Osteoblast (primary cell): ENCODE results near the gene SNTG2. TPM values are rescaled to one million over a fixed set of nuclear protein-coding genes. Genes with fewer than 3 reads are reported as not detected.
"Not testable (repeated sequence)": the region's sequence is repeated elsewhere in the genome, so short reads cannot be mapped to it uniquely, and the experiment has no call there.

Experiments
- DNase-seq: peaks from one replicate; pipeline ENCODE4 v3.0.0; 2011; ENCODE audit warnings: low spot score, mixed read lengths; ENCODE audit not compliant: insufficient read length; ENCODE audit errors: missing footprints
- H2AFZ ChIP-seq: 2 replicates; pipeline ENCODE4 v1.6.0; 2011; ENCODE audit warnings: mild to moderate bottlenecking, low read length
- H3K27ac ChIP-seq: 2 replicates; pipeline ENCODE4 v1.5.1; 2011; ENCODE audit warnings: mild to moderate bottlenecking, low read depth, low read length, moderate library complexity
- H3K27me3 ChIP-seq: 2 replicates; pipeline ENCODE4 v1.6.0; 2012; ENCODE audit warnings: mild to moderate bottlenecking, control low read depth, inconsistent platforms, low read length, moderate library complexity; ENCODE audit not compliant: insufficient read depth
- H3K36me3 ChIP-seq: 2 replicates; pipeline ENCODE4 v1.5.1; 2011; ENCODE audit warnings: mild to moderate bottlenecking, low read length, control low read depth, moderate library complexity; ENCODE audit not compliant: insufficient read depth
- H3K4me1 ChIP-seq: 2 replicates; pipeline ENCODE4 v1.5.1; 2011; ENCODE audit warnings: mild to moderate bottlenecking, low read length, control low read depth, moderate library complexity; ENCODE audit not compliant: insufficient read depth
- H3K4me2 ChIP-seq: 2 replicates; pipeline ENCODE4 v1.6.0; 2011; ENCODE audit warnings: mild to moderate bottlenecking, low read length; ENCODE audit not compliant: insufficient read depth
- H3K4me3 ChIP-seq: fragments of 200-600 bp; sonication (generic); 3 replicates; pipeline ENCODE4 v1.5.1; 2012; ENCODE audit warnings: mild to moderate bottlenecking, low read length, inconsistent platforms; ENCODE audit not compliant: insufficient read depth
- H3K79me2 ChIP-seq: 2 replicates; pipeline ENCODE4 v1.6.0; 2012; ENCODE audit warnings: mild to moderate bottlenecking, low read length, control low read depth, inconsistent platforms; ENCODE audit not compliant: insufficient read depth
- H3K9me3 ChIP-seq: 2 replicates; pipeline ENCODE4 v1.5.1; 2011; ENCODE audit warnings: low read depth, low read length, control low read depth
- H4K20me1 ChIP-seq: 2 replicates; pipeline ENCODE4 v1.6.0; 2012; ENCODE audit warnings: mild to moderate bottlenecking, low read length, control low read depth; ENCODE audit not compliant: insufficient read depth
- CTCF ChIP-seq: IDR thresholded peaks from 2 replicates; pipeline ENCODE4 v1.5.1; 2011; ENCODE audit warnings: mild to moderate bottlenecking, low read depth, low read length, moderate library complexity; ENCODE audit errors: extremely low read depth
- total RNA-seq: library from RNA; depleted of rRNA; stranded (reverse); fragments of >200 nt; gene quantifications from 2 replicates; pipeline ENCODE4 v1.2.3, GENCODE V29; 2012

Gene SNTG2
- total RNA-seq, 1 donor: 1.4 TPM

- Histone ChIP-seq H3K27ac (no peak overlapping the region), H3K27me3 (no peaks in the 10 kb centered on the region), H3K4me1 (peaks cover 4% of the 10 kb centered on the region), H3K79me2 (no peaks in the 10 kb centered on the region), H3K4me2 (peak overlapping the region; percentile 63), H3K4me3 (no peak overlapping the region), H4K20me1 (no peaks in the 10 kb centered on the region), H2AFZ (peak overlapping the region; percentile 91), H3K9me3 (no peaks in the 10 kb centered on the region), H3K36me3 (no peaks in the 10 kb centered on the region)
- TF ChIP-seq CTCF: no peak
- no peak for DNase-seq
Measured at GRCh38 chr2:1082456-1083205, 132.0 kb downstream of the SNTG2 start.

GRCh38 chr2:1088192-1088860 is 137.7 kb downstream of the SNTG2 start:
- H3K4me3 ChIP-seq: peak overlapping the region; percentile 14
- no peaks in the 10 kb centered on the region for H4K20me1 ChIP-seq
- H3K79me2 ChIP-seq: no peaks in the 10 kb centered on the region
- H3K27ac ChIP-seq: no peak overlapping the region
- no peaks in the 10 kb centered on the region for H3K36me3 ChIP-seq
- no peaks in the 10 kb centered on the region for H3K9me3 ChIP-seq
- no peak for DNase-seq
- TF ChIP-seq CTCF: no peak
- peak overlapping the region; percentile 8 for H2AFZ ChIP-seq
- H3K27me3 ChIP-seq: no peaks in the 10 kb centered on the region
- peaks cover 4% of the 10 kb centered on the region for H3K4me1 ChIP-seq
- peak overlapping the region; percentile 62 for H3K4me2 ChIP-seq

- no peaks in the 10 kb centered on the region for H3K9me3 ChIP-seq
- no peaks in the 10 kb centered on the region for H4K20me1 ChIP-seq
- peaks cover 4% of the 10 kb centered on the region for H3K4me1 ChIP-seq
- no peak overlapping the region for H2AFZ ChIP-seq
- H3K4me2 ChIP-seq: no peak overlapping the region
- H3K27ac ChIP-seq: no peak overlapping the region
- no peak for DNase-seq
- H3K79me2 ChIP-seq: no peaks in the 10 kb centered on the region
- H3K36me3 ChIP-seq: no peaks in the 10 kb centered on the region
- TF ChIP-seq CTCF: no peak
- H3K4me3 ChIP-seq: no peak overlapping the region
- H3K27me3 ChIP-seq: no peaks in the 10 kb centered on the region
Measured at GRCh38 chr2:1088940-1089339, 138.3 kb downstream of the SNTG2 start.

GRCh38 chr2:1091895-1092585 is 141.4 kb downstream of the SNTG2 start:
- Histone ChIP-seq H3K4me3 (no peak overlapping the region), H3K79me2 (no peaks in the 10 kb centered on the region), H4K20me1 (no peaks in the 10 kb centered on the region), H3K27me3 (no peaks in the 10 kb centered on the region), H3K27ac (no peak overlapping the region), H3K4me2 (no peak overlapping the region), H3K9me3 (no peaks in the 10 kb centered on the region), H3K36me3 (no peaks in the 10 kb centered on the region), H2AFZ (no peak overlapping the region), H3K4me1 (peaks cover 4% of the 10 kb centered on the region)
- no peak for TF ChIP-seq CTCF
- DNase-seq: no peak

- H3K36me3 ChIP-seq, H3K9me3 ChIP-seq, H3K4me2 ChIP-seq, H3K79me2 ChIP-seq, H2AFZ ChIP-seq, DNase-seq, H3K4me1 ChIP-seq, H3K27me3 ChIP-seq, H3K4me3 ChIP-seq, H4K20me1 ChIP-seq, H3K27ac ChIP-seq: not testable (repeated sequence)
Measured at GRCh38 chr2:1093668-1094067, 143.0 kb downstream of the SNTG2 start.
